Bladder microvascular endothelial cell (primary cell): Measurements from ENCODE around the gene TP53AIP1. TPM values are rescaled to one million over a fixed set of nuclear protein-coding genes. Genes with fewer than 3 reads are reported as not detected.

Experiments
- total RNA-seq: library from RNA; depleted of rRNA; stranded (reverse); fragments of >200 nt; gene quantifications from 2 replicates; pipeline ENCODE4 v1.2.3, GENCODE V29; 2014

The TP53AIP1 gene
- total RNA-seq = not detected in 2 replicates

GRCh38 chr11:128942817-128943427 lies at the start of gene TP53AIP1:
TP53AIP1 (minus strand) TSS chr11:128942871; CDS start chr11:128937818, 5,053 bp downstream.

DNA sequence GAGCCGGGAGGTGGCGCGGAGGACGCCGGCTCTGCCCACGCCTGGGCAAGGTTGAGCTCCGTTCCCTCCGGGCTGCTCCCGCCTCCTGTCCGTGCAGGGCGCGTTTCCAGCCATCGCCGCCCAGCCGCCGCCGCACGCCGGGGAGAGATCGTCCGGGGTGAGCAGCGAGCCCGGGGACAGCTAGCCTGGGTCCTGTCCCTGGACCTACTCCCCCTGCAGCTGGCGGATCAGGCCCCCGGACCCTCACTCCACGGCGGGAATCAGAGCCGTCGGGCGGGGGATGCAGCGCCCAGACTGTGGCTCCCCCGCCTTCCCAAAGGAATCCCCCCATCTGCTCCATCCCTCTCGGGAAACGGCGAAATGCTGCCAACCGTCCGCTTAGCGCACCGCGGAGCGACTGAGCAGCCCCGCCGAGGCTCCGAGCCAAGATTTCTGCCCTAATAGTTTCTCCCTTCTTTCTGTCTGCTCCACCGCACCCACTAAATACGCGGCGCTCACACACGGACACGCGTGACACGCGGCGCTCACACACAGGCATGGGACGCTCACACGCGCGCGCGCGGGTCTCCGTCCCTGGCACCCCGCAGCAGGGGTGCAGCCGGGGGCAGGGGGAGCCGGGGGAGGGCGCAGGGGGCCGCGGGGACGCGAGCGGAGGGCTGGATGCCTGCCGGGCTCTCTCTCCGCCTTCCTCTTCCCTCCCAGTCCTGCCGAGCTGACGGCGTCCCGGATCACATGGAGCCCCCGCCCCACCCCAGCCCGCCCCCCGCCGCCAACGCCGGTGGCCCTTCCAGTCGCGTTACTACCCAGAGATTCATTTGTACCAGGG lies 51.9 kb downstream of the TP53AIP1 start, which contains the start of gene KCNJ5:
TSS of gene KCNJ5 (plus strand) at position 814 of the 826 bp plus-strand sequence. CDS start 19,918 bp downstream, outside the sequence.

Other genes starting within 250 kb of the TP53AIP1 start
- gene FLI1, start 248.8 kb downstream of the TP53AIP1 start, total RNA-seq = 150 and 208 TPM in 2 replicates
- under 0.01 and 0.06 TPM in 2 replicates for gene KCNJ1, start 75.6 kb downstream of the TP53AIP1 start, total RNA-seq
- gene KCNJ5, start 51.5 kb downstream of the TP53AIP1 start, total RNA-seq = 0.16 TPM in 1 of 2 replicates, not detected in the other
- gene ARHGAP32, start 249.5 kb upstream of the TP53AIP1 start, total RNA-seq = 1.8 and 14.3 TPM in 2 replicates